Ishikawa (cell line): ENCODE results near the gene KCNJ9.

Experiments used
- CEBPB ChIP-seq: IDR thresholded peaks from 2 replicates; pipeline ENCODE4 v1.6.1; 2012
- EGR1 ChIP-seq: IDR thresholded peaks from 2 replicates; pipeline ENCODE4 v1.6.1; 2012
- EP300 ChIP-seq: IDR thresholded peaks from 2 replicates; pipeline ENCODE4 v1.6.1; 2012; ENCODE audit warnings: borderline replicate concordance
- NFIC ChIP-seq: IDR thresholded peaks from 2 replicates; pipeline ENCODE4 v1.6.1; 2012
- RAD21 ChIP-seq: IDR thresholded peaks from 2 replicates; pipeline ENCODE4 v1.6.1; 2012; ENCODE audit warnings: low read depth
- TAF1 ChIP-seq: IDR thresholded peaks from 2 replicates; pipeline ENCODE4 v1.6.1; 2012; ENCODE audit warnings: low read depth, mild to moderate bottlenecking
- TCF12 ChIP-seq: IDR thresholded peaks from 2 replicates; pipeline ENCODE4 v1.6.1; 2012; ENCODE audit warnings: low read depth
- TEAD4 ChIP-seq: IDR thresholded peaks from 2 replicates; pipeline ENCODE4 v1.6.1; 2012
- USF1 ChIP-seq: IDR thresholded peaks from 2 replicates; pipeline ENCODE4 v1.6.1; 2012
- YY1 ChIP-seq: IDR thresholded peaks from 2 replicates; pipeline ENCODE4 v1.6.1; 2012; ENCODE audit warnings: low read depth
- ZBTB7A ChIP-seq: IDR thresholded peaks from 2 replicates; pipeline ENCODE4 v1.6.1; 2012; ENCODE audit warnings: low read depth
- TF ChIP-seq, protein P1 (sequence below): IDR thresholded peaks from 2 replicates; pipeline ENCODE4 v1.6.1; 2012

DNA sequence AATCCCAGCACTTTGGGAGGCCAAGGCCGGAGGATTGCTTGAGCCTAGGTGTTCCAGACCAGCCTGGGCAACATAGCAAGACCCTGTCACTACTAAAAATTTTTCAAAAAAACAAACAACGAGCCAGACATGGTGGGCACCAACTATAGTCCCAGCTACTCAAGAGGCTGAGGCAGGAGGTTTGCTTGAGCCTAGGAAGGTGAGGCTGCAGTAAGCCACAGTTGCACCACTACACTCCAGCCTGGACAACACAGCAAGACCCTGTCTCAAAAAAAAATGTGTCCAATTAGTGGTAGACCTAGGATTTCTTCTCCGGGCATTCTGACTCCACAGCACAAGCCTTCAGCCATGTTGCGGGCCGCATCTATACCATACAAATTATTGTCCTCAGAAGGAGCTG lies 23.8 kb downstream of the KCNJ9 start:
- TF ChIP-seq EP300 (no peak), TCF12 (no peak), ZBTB7A (no peak), CEBPB (no peak), YY1 (no peak), USF1 (no peak), TAF1 (no peak), RAD21 (no peak), EGR1 (no peak), NFIC (no peak), TEAD4 (no peak)
- TF ChIP-seq, protein P1, sequence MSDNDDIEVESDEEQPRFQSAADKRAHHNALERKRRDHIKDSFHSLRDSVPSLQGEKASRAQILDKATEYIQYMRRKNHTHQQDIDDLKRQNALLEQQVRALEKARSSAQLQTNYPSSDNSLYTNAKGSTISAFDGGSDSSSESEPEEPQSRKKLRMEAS = no peak
